Retinal pigment epithelial cell (primary cell): Measurements from ENCODE around the gene TNRC18.
A peak's percentile ranks its signal among the peaks of the same experiment; 100 is the strongest.

Experiments
- DNase-seq: peaks from one replicate; pipeline ENCODE4 v3.0.0-alpha.2; 2010; ENCODE audit warnings: low read depth
- H3K4me3 ChIP-seq: 2 replicates; pipeline ENCODE4 v1.5.1; 2011; ENCODE audit warnings: mild to moderate bottlenecking, low read length, control low read depth, moderate library complexity
- CTCF ChIP-seq: conservative IDR thresholded peaks from 2 replicates; pipeline ENCODE4 v1.5.1; 2011; ENCODE audit warnings: low read depth, low read length, control low read depth, inconsistent platforms

The TNRC18 gene

GRCh38 chr7:5455175-5455574 is 31.5 kb upstream of the TNRC18 start:
- DNase-seq = no peak
- no peak for TF ChIP-seq CTCF
- H3K4me3 ChIP-seq = no peak overlapping the region

DNA sequence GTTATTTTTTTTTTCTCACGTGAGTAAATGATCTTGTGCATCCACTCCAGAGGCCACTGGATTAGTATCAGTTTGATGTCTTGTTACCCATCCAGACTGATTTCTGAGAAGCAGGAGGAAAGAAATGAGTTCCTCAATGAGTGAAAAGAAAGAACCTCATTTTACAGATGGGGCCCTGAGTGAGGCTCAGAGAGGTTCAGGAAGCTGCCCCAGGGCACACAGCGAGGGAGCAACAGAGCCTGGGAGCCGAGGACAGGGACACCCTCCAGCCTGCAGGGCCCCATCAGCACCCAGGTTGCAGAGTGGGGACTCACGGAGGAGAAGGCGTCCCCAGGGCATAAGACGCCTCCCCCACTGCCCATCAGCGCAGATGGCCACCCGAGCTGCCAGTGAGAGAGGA is 30.9 kb upstream of the TNRC18 start:
- H3K4me3 ChIP-seq = no peak overlapping the region
- no peak for TF ChIP-seq CTCF
- DNase-seq = no peak

- DNase-seq = no peak
- no peak for TF ChIP-seq CTCF
- H3K4me3 ChIP-seq = no peak overlapping the region
Measured at GRCh38 chr7:5453566-5454075, 30.0 kb upstream of the TNRC18 start.

GRCh38 chr7:5452937-5453540 is 29.4 kb upstream of the TNRC18 start:
- DNase-seq = peak; percentile 55
- TF ChIP-seq CTCF = no peak
- H3K4me3 ChIP-seq = no peak overlapping the region

DNA sequence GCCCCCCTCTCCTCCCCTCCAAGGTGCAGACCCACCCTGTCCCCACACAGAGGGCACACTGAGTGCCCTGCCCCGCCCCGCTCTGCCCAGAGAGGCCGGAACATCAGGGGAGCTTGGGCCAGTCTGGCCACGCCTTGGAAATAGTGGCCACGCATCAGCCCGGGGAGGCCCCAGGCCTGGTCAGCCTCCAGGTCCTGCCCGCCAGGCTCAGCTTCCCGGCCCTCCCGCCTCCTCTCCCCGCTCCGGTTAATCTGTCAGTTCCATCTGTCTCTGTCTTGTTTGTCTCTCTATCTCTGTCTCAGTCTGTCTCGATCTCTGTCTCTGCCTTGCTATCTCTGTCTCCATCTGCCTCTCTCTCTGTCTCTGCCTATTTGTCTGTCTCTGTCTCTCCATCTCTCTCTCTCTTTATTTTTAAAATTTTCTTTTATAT is 28.9 kb upstream of the TNRC18 start:
- no peak for DNase-seq
- no peak overlapping the region for H3K4me3 ChIP-seq
- TF ChIP-seq CTCF = no peak

DNA sequence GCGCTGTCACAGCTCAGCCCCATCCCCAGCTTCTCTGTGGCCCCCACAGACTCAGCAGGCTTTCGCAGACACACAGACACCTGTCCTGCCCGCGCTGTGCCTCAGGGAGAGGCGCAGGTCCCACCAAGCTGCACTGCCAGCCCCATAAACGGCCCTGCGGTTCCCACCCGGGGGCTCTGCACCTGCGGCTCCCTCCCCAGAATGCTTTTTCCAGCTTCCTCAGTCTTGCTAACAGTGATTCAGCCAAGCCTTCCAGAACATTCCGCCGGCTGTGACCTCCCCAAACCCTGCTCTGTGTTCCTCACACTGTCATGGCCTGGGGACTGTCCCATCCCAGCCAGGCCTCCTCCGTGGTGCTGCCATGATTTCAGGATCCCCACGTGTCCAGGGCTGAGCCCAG is 27.8 kb upstream of the TNRC18 start:
- H3K4me3 ChIP-seq = no peak overlapping the region
- no peak for DNase-seq
- TF ChIP-seq CTCF = no peak

DNA sequence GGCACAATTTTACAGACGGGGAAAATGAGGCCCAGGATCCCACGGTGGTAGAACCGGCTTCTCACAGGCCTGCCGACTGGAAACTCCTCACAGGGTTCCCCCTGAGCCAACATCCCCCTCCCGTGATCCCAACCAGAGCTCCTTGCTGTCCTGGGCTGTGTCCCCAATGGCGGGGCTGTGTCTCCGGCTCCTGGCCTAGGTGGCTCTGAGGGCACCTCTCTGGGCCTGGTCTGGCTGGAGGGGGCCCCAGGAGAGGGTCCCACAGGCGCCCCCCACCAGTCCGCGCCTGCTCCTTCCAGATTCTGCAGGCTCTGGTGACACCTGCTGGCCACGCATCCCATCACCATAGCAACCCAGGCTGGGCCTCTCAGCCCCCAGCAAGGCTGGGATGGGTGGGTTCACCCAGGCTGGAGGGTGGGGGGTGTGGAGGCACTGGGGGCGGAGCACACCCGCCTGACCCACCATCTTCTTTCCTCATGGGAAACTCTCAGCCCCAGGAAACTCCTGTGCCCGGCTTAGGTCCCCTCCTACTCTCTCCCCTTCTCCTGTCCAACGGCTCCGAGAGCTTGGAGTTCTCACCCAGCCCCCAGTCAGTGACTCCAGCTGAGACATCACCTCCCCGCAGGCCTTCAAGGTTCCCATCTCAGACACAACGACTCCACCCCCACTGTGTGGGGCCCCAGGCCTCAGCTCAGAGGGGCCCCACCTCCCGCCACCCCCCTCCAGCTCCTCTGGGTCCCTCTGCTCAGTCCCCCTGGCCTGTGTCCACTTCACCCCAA is 27.1 kb upstream of the TNRC18 start:
- peak; percentile 61 for TF ChIP-seq CTCF
- no peak overlapping the region for H3K4me3 ChIP-seq
- DNase-seq = no peak
